SH-SY5Y (cell line): ENCODE measurements around the gene CORO6.

ENCODE experiments used
- GATA2 ChIP-seq: IDR thresholded peaks from 2 replicates; pipeline ENCODE4 v1.6.1; 2011; ENCODE audit warnings: mild to moderate bottlenecking, low read depth, low read length
- GATA3 ChIP-seq: IDR thresholded peaks from 2 replicates; pipeline ENCODE4 v1.6.1; 2011; ENCODE audit warnings: low read depth, mild to moderate bottlenecking, low read length, moderate library complexity

- no peak for TF ChIP-seq GATA3
- TF ChIP-seq GATA2, result no peak
Observed at GRCh38 chr17:29582254-29582765, 40.4 kb downstream of the CORO6 start.
